HG03378 (cell line): Measurements from ENCODE around the gene MEDAG.
"Not testable (repeated sequence)": the region's sequence is repeated elsewhere in the genome, so short reads cannot be mapped to it uniquely, and the experiment has no call there.

Source experiments
- ATAC-seq: cut with Tn5 transposase; IDR thresholded peaks from one replicate; pipeline ENCODE4 v1.9.1; 2021; ENCODE audit warnings: mild to moderate bottlenecking, moderate library complexity; ENCODE audit not compliant: unreplicated experiment

The MEDAG gene

GRCh38 chr13:30906411-30907051, 460 bp downstream of the MEDAG start:
- no peak for ATAC-seq

GRCh38 chr13:30907121-30907861, 1.2 kb downstream of the MEDAG start:
- no peak for ATAC-seq

- no peak for ATAC-seq
Measured at GRCh38 chr13:30908416-30908980, 2.4 kb downstream of the MEDAG start.

GRCh38 chr13:30910676-30911075, 4.6 kb downstream of the MEDAG start:
- no peak for ATAC-seq

- no peak for ATAC-seq
Measured at GRCh38 chr13:30915691-30916541, 9.8 kb downstream of the MEDAG start.

GRCh38 chr13:30916991-30917390, 10.9 kb downstream of the MEDAG start:
- no peak for ATAC-seq

GRCh38 chr13:30918662-30919405, 12.8 kb downstream of the MEDAG start:
- no peak for ATAC-seq

- no peak for ATAC-seq
Measured at GRCh38 chr13:30920162-30920909, 14.3 kb downstream of the MEDAG start.

GRCh38 chr13:30923418-30923817, 17.3 kb downstream of the MEDAG start:
- no peak for ATAC-seq

- no peak for ATAC-seq
Measured at GRCh38 chr13:30924721-30925120, 18.6 kb downstream of the MEDAG start.

- ATAC-seq: no peak
Measured at GRCh38 chr13:30925429-30925828, 19.4 kb downstream of the MEDAG start.

- ATAC-seq: no peak
Measured at GRCh38 chr13:30926781-30927180, 20.7 kb downstream of the MEDAG start.

GRCh38 chr13:30927188-30927587, 21.1 kb downstream of the MEDAG start:
- not testable (repeated sequence) for ATAC-seq

GRCh38 chr13:30927595-30927994, 21.5 kb downstream of the MEDAG start:
- ATAC-seq: no peak

- ATAC-seq: no peak
Measured at GRCh38 chr13:30928978-30929377, 22.9 kb downstream of the MEDAG start.

GRCh38 chr13:30932481-30933353, 26.6 kb downstream of the MEDAG start, which contains the start of gene TEX26:
Gene TEX26 (plus strand): TSS chr13:30932656. CDS start chr13:30932716, 60 bp downstream.
- no peak for ATAC-seq

GRCh38 chr13:30933354-30933670, 27.2 kb downstream of the MEDAG start:
- ATAC-seq: no peak

- ATAC-seq: no peak
Measured at GRCh38 chr13:30934381-30934780, 28.3 kb downstream of the MEDAG start.

GRCh38 chr13:30934803-30935202, 28.7 kb downstream of the MEDAG start:
- no peak for ATAC-seq
